Endothelial cell of umbilical vein (primary cell): ENCODE data around the gene ENTPD6. TPM values are rescaled to one million over a fixed set of nuclear protein-coding genes. Genes with fewer than 3 reads are reported as not detected.

ENCODE experiments used
- BruUV-seq: library from RNA; stranded (reverse); fragments of 400-500 nt; replicated peaks from 2 replicates; lab custom pipeline; 2021; lab: Mats Ljungman, UMichigan
- CTCF ChIA-PET: fragments of 300-600, 350-600 bp; sonication (Branson Sonifier 250); formaldehyde crosslinking; loops from one replicate; lab custom pipeline; 2021; ENCODE audit warnings: antibody characterized with exemption, inconsistent platforms; lab: Charles Lee
- POLR2A ChIA-PET: fragments of 300-600, 350-600 bp; sonication (Branson Sonifier 250); formaldehyde crosslinking; loops from one replicate; lab custom pipeline; 2021; ENCODE audit warnings: antibody characterized with exemption, inconsistent platforms; lab: Charles Lee
- DNase-seq: peaks from one replicate; pipeline ENCODE4 v3.0.0-alpha.2; 2011; ENCODE audit warnings: low read depth, low spot score
- FAIRE-seq: peaks from 2 replicates; lab custom pipeline; 2011; peaks lifted over from hg19 to GRCh38; lab: Jason Lieb, UNC
- H2AFZ ChIP-seq: 2 replicates; pipeline ENCODE4 v1.6.0; 2012; ENCODE audit warnings: low read depth, low read length, control low read depth, inconsistent platforms
- H3K27ac ChIP-seq: 2 replicates; pipeline ENCODE4 v1.5.1; 2011; ENCODE audit warnings: low read depth, mild to moderate bottlenecking, control low read depth, low read length, moderate library complexity; ENCODE audit not compliant: insufficient read depth
- H3K27me3 ChIP-seq, 2 experiments: 2 replicates each; pipeline versions ENCODE4 v1.6.0 to v1.6.1; 2011; ENCODE audit warnings: low read length in 2 of 2, mixed read lengths in 1 of 2; ENCODE audit not compliant: control insufficient read depth in 2 of 2, insufficient read depth in 2 of 2
- H3K36me3 ChIP-seq, 2 experiments: 2 replicates in 1 of 2; 3 replicates in 1 of 2; pipeline ENCODE4 v1.5.1; 2011; ENCODE audit warnings: low read length in 2 of 2, mild to moderate bottlenecking in 1 of 2, moderate library complexity in 1 of 2; ENCODE audit not compliant: control insufficient read depth in 2 of 2, insufficient read depth in 2 of 2; ENCODE audit errors: extremely low read depth in 1 of 2
- H3K4me1 ChIP-seq: 3 replicates; pipeline ENCODE4 v1.5.1; 2011; ENCODE audit warnings: mild to moderate bottlenecking, low read length; ENCODE audit not compliant: control insufficient read depth, insufficient read depth; ENCODE audit errors: extremely low read depth
- H3K4me2 ChIP-seq: 2 replicates; pipeline ENCODE4 v1.6.1; 2011; ENCODE audit warnings: low read length, control low read depth, mixed read lengths; ENCODE audit not compliant: insufficient read depth
- H3K4me3 ChIP-seq, 3 experiments: fragments of 200-600 bp in 1 of 3; sonication (generic), shearing (Covaris generic) in 1 of 3; replicated peaks in 1 of 3; 2 replicates each; pipeline ENCODE4 v1.5.1; 2011 to 2016; ENCODE audit warnings: control low read depth in 3 of 3, low read length in 3 of 3, mild to moderate bottlenecking in 2 of 3, inconsistent platforms in 1 of 3, low read depth in 1 of 3, moderate library complexity in 1 of 3; ENCODE audit not compliant: insufficient read depth in 1 of 3
- H3K79me2 ChIP-seq: 2 replicates; pipeline ENCODE4 v1.6.0; 2012; ENCODE audit warnings: low read length, inconsistent platforms; ENCODE audit not compliant: control insufficient read depth, insufficient read depth
- H3K9ac ChIP-seq: replicated peaks from 2 replicates; pipeline ENCODE3; 2011; ENCODE audit warnings: low read length, control low read depth; ENCODE audit not compliant: insufficient read depth; ENCODE audit errors: extremely low read depth
- H3K9me1 ChIP-seq: replicated peaks from 3 replicates; pipeline ENCODE4 v1.6.0; 2011; ENCODE audit warnings: mild to moderate bottlenecking, low read length; ENCODE audit not compliant: control insufficient read depth, insufficient read depth; ENCODE audit errors: extremely low read depth
- H3K9me3 ChIP-seq: replicated peaks from 2 replicates; pipeline ENCODE4 v1.5.1; 2012; ENCODE audit warnings: low read length, inconsistent platforms; ENCODE audit not compliant: control insufficient read depth, insufficient read depth
- H4K20me1 ChIP-seq: replicated peaks from 2 replicates; pipeline ENCODE3; 2011; ENCODE audit warnings: mild to moderate bottlenecking, low read length; ENCODE audit not compliant: control insufficient read depth, insufficient read depth; ENCODE audit errors: extremely low read depth
- EZH2 ChIP-seq: IDR thresholded peaks from 2 replicates; pipeline ENCODE4 v1.6.1; 2012; ENCODE audit warnings: borderline replicate concordance, low read depth, mild to moderate bottlenecking, moderate library complexity, low read length, inconsistent platforms; ENCODE audit not compliant: severe bottlenecking
- FOS ChIP-seq: IDR thresholded peaks from 2 replicates; pipeline ENCODE4 v1.6.1; 2011; ENCODE audit warnings: mild to moderate bottlenecking, low read length, moderate library complexity, borderline replicate concordance; ENCODE audit not compliant: insufficient read depth
- GATA2 ChIP-seq: IDR thresholded peaks from 2 replicates; pipeline ENCODE4 v1.7.0; 2011; ENCODE audit warnings: low read depth, mild to moderate bottlenecking, moderate library complexity, mixed read lengths, low read length; ENCODE audit not compliant: insufficient read length, insufficient read depth
- JUN ChIP-seq: IDR thresholded peaks from 2 replicates; pipeline ENCODE4 v1.6.1; 2011; ENCODE audit warnings: borderline replicate concordance, low read depth; ENCODE audit not compliant: insufficient read length, insufficient read depth
- MYC ChIP-seq: IDR thresholded peaks from one replicate; pipeline ENCODE4 v1.6.1; 2011; ENCODE audit warnings: mild to moderate bottlenecking, low read depth, low read length
- POLR2A ChIP-seq: IDR thresholded peaks from 2 replicates; pipeline ENCODE4 v1.6.1; 2012; ENCODE audit warnings: low read depth, mild to moderate bottlenecking, control low read depth, low read length
- POLR2AphosphoS5 ChIP-seq: IDR thresholded peaks from 2 replicates; pipeline ENCODE4 v1.6.1; 2012; ENCODE audit warnings: low read depth, mild to moderate bottlenecking, control low read depth, low read length, moderate library complexity; ENCODE audit not compliant: insufficient read depth
- dilution Hi-C: fragments of 300-500 bp; cut with MboI; formaldehyde crosslinking; loops from one replicate; pipeline ENCODE4 v1.15.0; 2019; ENCODE audit warnings: low sequenced_read_pairs; ENCODE audit not compliant: extremely low pct_ligation_motif_present
- intact Hi-C: fragments of 100-400 bp; cut with micrococcal nuclease; formaldehyde crosslinking; loops from one replicate; pipeline ENCODE4 v1.10.0; 2022
- polyA plus RNA-seq, 4 experiments: library from polyadenylated mRNA; depleted of rRNA in 3 of 4; stranded (reverse) in 3 of 4; unstranded in 1 of 4; fragments of >200 nt; gene quantifications; 2 replicates each; pipeline versions ENCODE4 v1.2.1 to v1.2.3, GENCODE V29; 2011 to 2012; ENCODE audit warnings: missing spikeins in 1 of 4
- total RNA-seq: library from RNA; stranded (reverse); gene quantifications from 2 replicates; pipeline ENCODE4 v1.2.3, GENCODE V29; 2021
- TF ChIP-seq, protein P1 (sequence below), 2 donors: IDR thresholded peaks; 1 replicate in 1 of 2; 2 replicates in 1 of 2; pipeline ENCODE4 v1.5.1; 2011; ENCODE audit warnings: low read length in 2 of 2, mild to moderate bottlenecking in 2 of 2, moderate library complexity in 2 of 2, control low read depth in 1 of 2, inconsistent platforms in 1 of 2, low read depth in 1 of 2; ENCODE audit not compliant: insufficient read depth in 1 of 2; ENCODE audit errors: extremely low read depth in 1 of 2
- TF ChIP-seq, protein P2 (sequence below): IDR thresholded peaks from 2 replicates; pipeline ENCODE4 v1.6.1; 2011; ENCODE audit not compliant: insufficient read depth, insufficient read length

Gene ENTPD6
- total and polyA plus RNA-seq, 2 donors (not counting 3 experiments of a cell fraction or from before 2014, with no cell fraction given): 51.2 to 86.3 TPM

DNA sequence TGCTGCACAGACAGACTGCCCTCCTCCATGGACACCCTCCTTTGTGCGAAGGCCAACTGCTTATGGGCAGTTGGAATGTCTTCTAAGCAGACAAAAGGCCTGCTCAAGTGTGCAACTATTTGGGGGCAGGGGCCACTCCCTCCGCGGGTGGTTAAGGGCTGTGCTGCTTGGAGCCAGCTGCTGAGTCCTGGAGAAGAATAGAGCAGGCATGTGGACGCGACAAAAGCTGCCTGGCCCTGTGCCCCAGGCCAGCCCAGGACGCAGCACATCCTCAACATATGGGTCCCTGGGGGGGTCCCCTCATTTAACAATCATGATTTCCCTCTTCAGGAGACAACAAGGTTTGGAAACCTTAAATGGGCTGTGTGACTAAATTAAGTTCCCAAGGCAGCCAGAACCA lies 45.5 kb upstream of the ENTPD6 start:
- no peak overlapping the region for H3K4me3 ChIP-seq
- ChIA-PET POLR2A (no interaction called here), CTCF (interaction anchor here (1.2 kb wide), 1 partner anchor 10 kb away, joined by 4 read pairs; no protein-coding TSS in a partner anchor)
- H3K79me2 ChIP-seq: no peaks in the 10 kb centered on the region
- H3K27me3 ChIP-seq: peaks cover 12 to 17% of the 10 kb centered on the region in 2 experiments
- H3K9me3 ChIP-seq: no peaks in the 10 kb centered on the region
- TF ChIP-seq FOS: no peak
- no peak for TF ChIP-seq MYC
- TF ChIP-seq, protein P1, sequence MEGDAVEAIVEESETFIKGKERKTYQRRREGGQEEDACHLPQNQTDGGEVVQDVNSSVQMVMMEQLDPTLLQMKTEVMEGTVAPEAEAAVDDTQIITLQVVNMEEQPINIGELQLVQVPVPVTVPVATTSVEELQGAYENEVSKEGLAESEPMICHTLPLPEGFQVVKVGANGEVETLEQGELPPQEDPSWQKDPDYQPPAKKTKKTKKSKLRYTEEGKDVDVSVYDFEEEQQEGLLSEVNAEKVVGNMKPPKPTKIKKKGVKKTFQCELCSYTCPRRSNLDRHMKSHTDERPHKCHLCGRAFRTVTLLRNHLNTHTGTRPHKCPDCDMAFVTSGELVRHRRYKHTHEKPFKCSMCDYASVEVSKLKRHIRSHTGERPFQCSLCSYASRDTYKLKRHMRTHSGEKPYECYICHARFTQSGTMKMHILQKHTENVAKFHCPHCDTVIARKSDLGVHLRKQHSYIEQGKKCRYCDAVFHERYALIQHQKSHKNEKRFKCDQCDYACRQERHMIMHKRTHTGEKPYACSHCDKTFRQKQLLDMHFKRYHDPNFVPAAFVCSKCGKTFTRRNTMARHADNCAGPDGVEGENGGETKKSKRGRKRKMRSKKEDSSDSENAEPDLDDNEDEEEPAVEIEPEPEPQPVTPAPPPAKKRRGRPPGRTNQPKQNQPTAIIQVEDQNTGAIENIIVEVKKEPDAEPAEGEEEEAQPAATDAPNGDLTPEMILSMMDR (IDR thresholded peaks at IDR 0.05; ENCODE audit: extremely low read depth in 1 of 2, insufficient read depth in 1 of 2, low read depth in 1 of 2, low read length in 2 of 2): no peak
- TF ChIP-seq JUN: no peak
- no peak for TF ChIP-seq EZH2
- no peak for TF ChIP-seq GATA2
- TF ChIP-seq POLR2AphosphoS5: no peak
- TF ChIP-seq, protein P2, sequence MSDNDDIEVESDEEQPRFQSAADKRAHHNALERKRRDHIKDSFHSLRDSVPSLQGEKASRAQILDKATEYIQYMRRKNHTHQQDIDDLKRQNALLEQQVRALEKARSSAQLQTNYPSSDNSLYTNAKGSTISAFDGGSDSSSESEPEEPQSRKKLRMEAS: no peak
- TF ChIP-seq POLR2A: no peak
- peaks cover 3% of the 10 kb centered on the region for H3K4me1 ChIP-seq
- no peak overlapping the region for H3K4me2 ChIP-seq
- H2AFZ ChIP-seq: no peak overlapping the region
- DNase-seq: no peak
- H3K27ac ChIP-seq: no peak overlapping the region
- BruUV-seq: no TSS peak
- dilution Hi-C loops: no loop called here
- no peaks in the 10 kb centered on the region for H4K20me1 ChIP-seq
- no peak overlapping the region for H3K9ac ChIP-seq
- H3K36me3 ChIP-seq: no peaks in the 10 kb centered on the region
- FAIRE-seq: no peak
- intact Hi-C loops: no loop called here
- no peaks in the 10 kb centered on the region for H3K9me1 ChIP-seq
